Osteocyte (in vitro differentiated cells): ENCODE data around the gene LRCH2. TPM values are rescaled to one million over a fixed set of nuclear protein-coding genes. Genes with fewer than 3 reads are reported as not detected.

Experiments
- DNase-seq: peaks from one replicate; pipeline ENCODE4 v3.0.0; 2021; ENCODE audit warnings: mixed read lengths; ENCODE audit not compliant: unreplicated experiment; ENCODE audit errors: extremely low spot score
- H3K27ac Mint-ChIP-seq: one replicate; pipeline ENCODE4 v1.8.0; 2021; ENCODE audit warnings: mild to moderate bottlenecking, mixed read lengths; ENCODE audit not compliant: unreplicated experiment
- H3K27me3 Mint-ChIP-seq: one replicate; pipeline ENCODE4 v1.8.0; 2021; ENCODE audit warnings: mixed read lengths; ENCODE audit not compliant: unreplicated experiment
- H3K36me3 Mint-ChIP-seq: one replicate; pipeline ENCODE4 v1.8.0; 2021; ENCODE audit warnings: mixed read lengths; ENCODE audit not compliant: unreplicated experiment
- H3K4me1 Mint-ChIP-seq: one replicate; pipeline ENCODE4 v1.8.0; 2021; ENCODE audit warnings: mixed read lengths; ENCODE audit not compliant: unreplicated experiment
- H3K4me3 Mint-ChIP-seq: one replicate; pipeline ENCODE4 v1.8.0; 2021; ENCODE audit warnings: mild to moderate bottlenecking, moderate library complexity, mixed read lengths; ENCODE audit not compliant: unreplicated experiment
- H3K9me3 Mint-ChIP-seq: one replicate; pipeline ENCODE4 v1.8.0; 2021; ENCODE audit warnings: mixed read lengths; ENCODE audit not compliant: unreplicated experiment
- total RNA-seq: library from RNA; stranded (reverse); gene quantifications from 2 replicates; pipeline ENCODE4 v1.2.1, GENCODE V29; 2021
- TF ChIP-seq, protein P1 (sequence below): fragments of 200-600 bp; sonication (generic); IDR thresholded peaks from 2 replicates; pipeline ENCODE4 v1.5.0; 2021; ENCODE audit warnings: antibody characterized with exemption, mild to moderate bottlenecking, moderate library complexity

The LRCH2 gene
- total RNA-seq, 1 donor from 2014 or later, result 7.9 TPM

DNA sequence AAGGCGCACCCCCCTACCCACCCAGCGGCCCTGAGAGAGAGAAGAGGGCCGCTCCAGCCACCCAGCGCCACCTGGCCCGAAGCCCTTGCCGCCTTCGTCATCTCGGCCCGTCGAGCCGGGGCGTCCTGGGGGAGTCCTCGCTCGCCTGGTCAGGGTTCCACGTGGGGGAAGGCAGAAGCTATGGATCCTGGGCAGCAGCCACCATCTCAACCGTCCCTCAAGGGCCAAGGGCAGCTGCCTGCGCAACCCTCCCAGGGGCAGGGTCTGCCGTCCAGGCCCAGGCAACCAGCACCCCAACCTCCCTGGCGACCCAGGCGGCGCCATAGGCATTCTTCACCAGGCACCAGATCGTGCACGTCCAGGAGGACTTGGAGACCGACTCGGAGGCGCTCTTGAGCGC lies 165.0 kb downstream of the LRCH2 start:
- no peaks in the 10 kb centered on the region for H3K36me3 Mint-ChIP-seq
- no peak overlapping the region for H3K27ac Mint-ChIP-seq
- no peak overlapping the region for H3K4me3 Mint-ChIP-seq
- peaks cover 4% of the 10 kb centered on the region for H3K27me3 Mint-ChIP-seq
- H3K9me3 Mint-ChIP-seq, result no peaks in the 10 kb centered on the region
- no peaks in the 10 kb centered on the region for H3K4me1 Mint-ChIP-seq
- TF ChIP-seq, protein P1, sequence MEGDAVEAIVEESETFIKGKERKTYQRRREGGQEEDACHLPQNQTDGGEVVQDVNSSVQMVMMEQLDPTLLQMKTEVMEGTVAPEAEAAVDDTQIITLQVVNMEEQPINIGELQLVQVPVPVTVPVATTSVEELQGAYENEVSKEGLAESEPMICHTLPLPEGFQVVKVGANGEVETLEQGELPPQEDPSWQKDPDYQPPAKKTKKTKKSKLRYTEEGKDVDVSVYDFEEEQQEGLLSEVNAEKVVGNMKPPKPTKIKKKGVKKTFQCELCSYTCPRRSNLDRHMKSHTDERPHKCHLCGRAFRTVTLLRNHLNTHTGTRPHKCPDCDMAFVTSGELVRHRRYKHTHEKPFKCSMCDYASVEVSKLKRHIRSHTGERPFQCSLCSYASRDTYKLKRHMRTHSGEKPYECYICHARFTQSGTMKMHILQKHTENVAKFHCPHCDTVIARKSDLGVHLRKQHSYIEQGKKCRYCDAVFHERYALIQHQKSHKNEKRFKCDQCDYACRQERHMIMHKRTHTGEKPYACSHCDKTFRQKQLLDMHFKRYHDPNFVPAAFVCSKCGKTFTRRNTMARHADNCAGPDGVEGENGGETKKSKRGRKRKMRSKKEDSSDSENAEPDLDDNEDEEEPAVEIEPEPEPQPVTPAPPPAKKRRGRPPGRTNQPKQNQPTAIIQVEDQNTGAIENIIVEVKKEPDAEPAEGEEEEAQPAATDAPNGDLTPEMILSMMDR, result no peak
- DNase-seq, result peak; percentile 84

DNA sequence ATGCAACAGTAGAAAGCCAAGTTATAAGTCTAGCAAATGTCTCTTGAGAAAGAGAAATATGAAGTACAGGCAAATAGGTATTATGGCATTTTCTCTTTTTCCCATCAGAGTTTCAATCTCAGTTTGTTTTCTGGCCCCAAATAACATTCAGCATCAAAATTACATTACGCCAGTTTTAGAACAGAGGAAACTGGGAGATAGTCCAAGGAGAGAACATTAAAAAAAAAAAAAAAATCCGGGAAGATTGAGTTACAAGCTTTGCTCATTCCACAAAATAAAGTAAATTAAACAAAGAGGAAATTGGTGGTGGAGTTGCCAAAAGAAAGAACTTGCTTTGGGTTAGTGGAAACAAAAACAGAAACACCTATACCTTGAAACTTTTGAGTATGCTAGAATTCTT lies 166.1 kb downstream of the LRCH2 start:
- Mint-ChIP-seq H3K27ac (no peak overlapping the region), H3K4me3 (no peak overlapping the region), H3K36me3 (no peaks in the 10 kb centered on the region), H3K4me1 (no peaks in the 10 kb centered on the region), H3K27me3 (peaks cover 4% of the 10 kb centered on the region), H3K9me3 (no peaks in the 10 kb centered on the region)
- TF ChIP-seq, protein P1, result no peak
- DNase-seq, result no peak

DNA sequence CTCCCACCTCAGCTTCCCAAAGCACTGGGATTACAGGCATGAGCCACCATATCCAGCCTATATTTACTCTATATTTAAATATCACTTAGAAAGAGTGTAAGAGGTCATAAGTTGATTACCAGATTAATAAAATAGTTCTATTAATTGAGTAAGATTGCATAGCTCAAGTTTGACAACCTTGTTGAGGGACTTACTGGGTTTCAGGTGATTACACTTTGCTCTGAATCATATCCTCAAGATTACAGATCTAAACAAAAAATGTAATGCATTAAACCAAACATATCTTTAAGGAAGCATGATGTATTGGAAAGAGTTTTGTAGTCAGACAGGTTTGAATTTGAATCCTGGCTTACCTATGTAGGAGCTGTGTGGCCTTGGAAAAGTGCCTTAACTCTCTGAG lies 168.6 kb downstream of the LRCH2 start:
- no peaks in the 10 kb centered on the region for H3K36me3 Mint-ChIP-seq
- H3K4me1 Mint-ChIP-seq, result no peaks in the 10 kb centered on the region
- H3K27ac Mint-ChIP-seq, result no peak overlapping the region
- DNase-seq, result no peak
- peaks cover 7% of the 10 kb centered on the region for H3K9me3 Mint-ChIP-seq
- H3K4me3 Mint-ChIP-seq, result no peak overlapping the region
- peaks cover 2% of the 10 kb centered on the region for H3K27me3 Mint-ChIP-seq
- TF ChIP-seq, protein P1, result no peak

Other genes with a start within 250 kb of the LRCH2 start
- not detected in 2 replicates for gene IL13RA2, start 216.5 kb downstream of the LRCH2 start, total RNA-seq
- not detected in 2 replicates for gene RBMXL3, start 44.7 kb downstream of the LRCH2 start, total RNA-seq
- not detected in 2 replicates for gene LUZP4, start 55.6 kb upstream of the LRCH2 start, total RNA-seq